Upper lobe of left lung (tissue), 6 donors: Measurements from ENCODE around the gene UBE2E1. TPM values are rescaled to one million over a fixed set of nuclear protein-coding genes. Genes with fewer than 3 reads are reported as not detected.

Experiments
- ATAC-seq, 2 donors: fragments of 200-7000 bp; cut with Tn5 transposase; one replicate each; pipeline ENCODE4 v1.9.1; 2022; ENCODE audit warnings: mild to moderate bottlenecking in 2 of 2, moderate library complexity in 2 of 2; ENCODE audit not compliant: low FRiP score in 2 of 2
- DNase-seq, 2 donors: peaks; one replicate each; pipeline ENCODE4 v3.0.0-alpha.2; 2019 to 2020
- H3K27ac ChIP-seq, 4 donors: fragments of 200-600 bp; sonication (generic); one replicate each; pipeline ENCODE4 v1.5.1; 2016 to 2019
- H3K27me3 ChIP-seq, 4 donors: fragments of 200-600 bp; sonication (generic); one replicate each; pipeline ENCODE4 v1.5.1; 2017 to 2019
- H3K36me3 ChIP-seq, 4 donors: fragments of 200-600 bp; sonication (generic); one replicate each; pipeline ENCODE4 v1.5.1; 2016 to 2019
- H3K4me1 ChIP-seq, 4 donors: fragments of 200-600 bp; sonication (generic); one replicate each; pipeline ENCODE4 v1.5.1; 2018 to 2019
- H3K4me3 ChIP-seq, 4 donors: fragments of 200-600 bp; sonication (generic); one replicate each; pipeline ENCODE4 v1.5.1; 2017 to 2019; ENCODE audit warnings: mild to moderate bottlenecking in 2 of 4, moderate library complexity in 1 of 4
- H3K9me3 ChIP-seq, 4 donors: fragments of 200-600 bp; sonication (generic); one replicate each; pipeline ENCODE4 v1.5.1; 2018 to 2019
- CTCF ChIP-seq, 6 experiments: fragments of 450-650 bp in 4 of 6; fragments of 200-600 bp in 2 of 6; sonication (generic) in 2 of 6; IDR thresholded peaks; one replicate each; pipeline ENCODE4 v1.5.1; 2016 to 2019; ENCODE audit warnings: antibody characterized with exemption in 6 of 6
- EP300 ChIP-seq, 4 donors: sonication (generic); formaldehyde crosslinking; IDR thresholded peaks; one replicate each; pipeline ENCODE4 v1.5.1; 2017; ENCODE audit warnings: antibody characterized with exemption in 4 of 4, control low read depth in 2 of 4
- POLR2A ChIP-seq, 4 donors: fragments of 450-650 bp; IDR thresholded peaks; one replicate each; pipeline ENCODE4 v1.5.1; 2016 to 2017; ENCODE audit warnings: antibody characterized with exemption in 4 of 4, mild to moderate bottlenecking in 2 of 4
- POLR2AphosphoS5 ChIP-seq, 2 donors: sonication (generic); formaldehyde crosslinking; IDR thresholded peaks; one replicate each; pipeline ENCODE4 v1.5.1; 2017; ENCODE audit warnings: antibody characterized with exemption in 2 of 2
- WGBS, 2 donors: methylation state at CpG; one replicate each; pipeline ENCODE4 v1.1.5; 2017 to 2018; 5-methylcytosine and 5-hydroxymethylcytosine counted together
- total RNA-seq, 6 donors: library from RNA; depleted of rRNA in 4 of 6; stranded (reverse); fragments of >200 nt in 4 of 6; gene quantifications; one replicate each; pipeline versions ENCODE4 v1.1.0 to v1.2.1, GENCODE V29; 2016 to 2021
- donor health status: DM: no; HTN: no; CAD: no; lungs with moderate emphysema.
- donor health status: DM: no; HTN: yes; CAD: no; lungs with severe emphysema.

The UBE2E1 gene
- total RNA-seq, 6 donors from 2014 or later, result 44.8 to 108 (median 80.5) TPM

- Histone ChIP-seq H3K4me3 (no peak overlapping the region), H3K27me3 (no peaks in the 10 kb centered on the region), H3K36me3 (no peaks in the 10 kb centered on the region), H3K4me1 (no peaks in the 10 kb centered on the region), H3K27ac (no peak overlapping the region), H3K9me3 (no peaks in the 10 kb centered on the region)
- no peak for DNase-seq
- TF ChIP-seq EP300 (IDR thresholded peaks at IDR 0.05), result no peak
- 87 to 90% methylated on average over 4 of the region's 4 CpGs for WGBS, 2 donors
- ATAC-seq, result no peak
Measured at GRCh38 chr3:23793528-23794134, 12.1 kb upstream of the UBE2E1 start.

GRCh38 chr3:23795096-23795495, 10.7 kb upstream of the UBE2E1 start:
- Histone ChIP-seq H3K9me3 (no peaks in the 10 kb centered on the region), H3K36me3 (no peaks in the 10 kb centered on the region), H3K27me3 (no peaks in the 10 kb centered on the region), H3K4me3 (no peak overlapping the region), H3K27ac (no peak overlapping the region), H3K4me1 (no peaks in the 10 kb centered on the region)
- DNase-seq (no peak), ATAC-seq (no peak)
- TF ChIP-seq CTCF (IDR thresholded peaks at IDR 0.05) (no peak), POLR2A (IDR thresholded peaks at IDR 0.05) (no peak), EP300 (IDR thresholded peaks at IDR 0.05) (no peak), POLR2AphosphoS5 (IDR thresholded peaks at IDR 0.05) (no peak)

GRCh38 chr3:23796518-23796917, 9.2 kb upstream of the UBE2E1 start:
- H3K4me1 ChIP-seq, result no peaks in the 10 kb centered on the region
- H3K4me3 ChIP-seq, result no peak overlapping the region
- no peaks in the 10 kb centered on the region for H3K36me3 ChIP-seq
- no peaks in the 10 kb centered on the region for H3K27me3 ChIP-seq
- TF ChIP-seq EP300 (IDR thresholded peaks at IDR 0.05) (no peak), CTCF (IDR thresholded peaks at IDR 0.05) (no peak), POLR2AphosphoS5 (IDR thresholded peaks at IDR 0.05) (no peak), POLR2A (IDR thresholded peaks at IDR 0.05) (no peak)
- 68 to 69% methylated on average over 2 of the region's 2 CpGs for WGBS, 2 donors
- no peaks in the 10 kb centered on the region for H3K9me3 ChIP-seq
- H3K27ac ChIP-seq, result no peak overlapping the region
- DNase-seq (no peak), ATAC-seq (no peak)

GRCh38 chr3:23797491-23797890, 8.3 kb upstream of the UBE2E1 start:
- TF ChIP-seq POLR2A (IDR thresholded peaks at IDR 0.05) (no peak), CTCF (IDR thresholded peaks at IDR 0.05) (no peak), EP300 (IDR thresholded peaks at IDR 0.05) (no peak), POLR2AphosphoS5 (IDR thresholded peaks at IDR 0.05) (no peak)
- WGBS, 2 donors, result 59 to 86% methylated on average over 4 of the region's 4 CpGs

GRCh38 chr3:23798456-23798855, 7.3 kb upstream of the UBE2E1 start:
- ATAC-seq (no peak), DNase-seq (no peak)
- no peaks in the 10 kb centered on the region for H3K9me3 ChIP-seq
- no peaks in the 10 kb centered on the region for H3K27me3 ChIP-seq
- H3K4me1 ChIP-seq, result no peaks in the 10 kb centered on the region
- H3K4me3 ChIP-seq, result no peak overlapping the region
- H3K27ac ChIP-seq, result no peak overlapping the region
- no peaks in the 10 kb centered on the region for H3K36me3 ChIP-seq
- 91 to 93% methylated on average over 5 of the region's 5 CpGs for WGBS, 2 donors
- TF ChIP-seq EP300 (IDR thresholded peaks at IDR 0.05), result no peak
- TF ChIP-seq POLR2A (IDR thresholded peaks at IDR 0.05), result no peak
- TF ChIP-seq POLR2AphosphoS5 (IDR thresholded peaks at IDR 0.05), result no peak
- no peak for TF ChIP-seq CTCF (IDR thresholded peaks at IDR 0.05)

More at GRCh38 chr3:23797491-23797890, 8.3 kb upstream of the UBE2E1 start:
- H3K4me1 ChIP-seq, result no peaks in the 10 kb centered on the region
- DNase-seq (no peak), ATAC-seq (no peak)
- no peak overlapping the region for H3K4me3 ChIP-seq
- H3K27ac ChIP-seq, result no peak overlapping the region
- H3K9me3 ChIP-seq, result no peaks in the 10 kb centered on the region
- no peaks in the 10 kb centered on the region for H3K36me3 ChIP-seq
- no peaks in the 10 kb centered on the region for H3K27me3 ChIP-seq
